NCI-H82 treated with DMSO at 0.1 percent for 48 hours (cell line): ENCODE results near the gene BLOC1S2.
"Not testable (repeated sequence)": the region's sequence is repeated elsewhere in the genome, so short reads cannot be mapped to it uniquely, and the experiment has no call there.

Source experiments
- DNase-seq: peaks from one replicate; lab custom pipeline; 2025; ENCODE audit not compliant: unreplicated experiment; lab: John Stamatoyannopoulos, UW

Gene BLOC1S2

DNA sequence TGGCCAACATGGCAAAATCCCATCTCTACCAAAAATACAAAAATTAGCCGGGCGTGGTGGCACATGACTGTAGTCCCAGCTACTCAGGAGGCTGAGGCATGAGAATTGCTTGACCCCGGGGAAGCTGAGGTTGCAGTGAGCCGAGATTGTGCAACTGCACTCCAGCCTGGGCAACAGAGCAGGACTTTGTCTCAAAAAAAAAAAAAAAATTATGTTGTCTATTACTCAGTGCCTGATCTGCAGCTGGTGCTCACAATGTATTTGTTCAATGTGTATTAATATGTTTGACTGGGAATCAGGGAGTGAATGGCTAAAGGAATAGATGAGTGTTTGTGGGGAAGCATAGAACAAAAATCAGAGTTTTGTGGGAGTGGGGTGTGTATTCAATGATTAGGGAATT is 5.8 kb upstream of the BLOC1S2 start:
- DNase-seq, result not testable (repeated sequence)

GRCh38 chr10:100291356-100291755 is 4.9 kb upstream of the BLOC1S2 start:
- no peak for DNase-seq

DNA sequence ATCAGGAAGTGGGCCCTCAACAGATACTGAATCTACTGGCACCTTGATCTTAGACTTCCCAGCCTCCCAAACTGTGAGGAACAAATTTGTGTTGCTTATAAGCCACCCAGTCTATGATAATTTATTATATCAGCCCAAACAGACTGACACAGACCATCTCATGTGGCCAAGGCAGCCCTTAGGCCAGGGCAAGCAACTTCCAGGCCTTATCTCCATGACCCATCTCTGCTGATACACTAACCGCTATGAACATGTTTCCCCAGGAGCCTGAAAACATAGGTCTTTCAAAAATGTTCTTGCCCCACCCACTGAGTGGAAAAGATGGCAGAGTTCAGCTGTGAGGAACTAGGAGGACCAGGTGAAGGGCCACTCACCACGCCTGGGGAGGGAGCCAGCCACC is 3.2 kb upstream of the BLOC1S2 start:
- no peak for DNase-seq

- no peak for DNase-seq
These were observed 1.7 kb upstream of the BLOC1S2 start for GRCh38 chr10:100288196-100288595.

- DNase-seq, result no peak
These were observed 1.3 kb upstream of the BLOC1S2 start for GRCh38 chr10:100287756-100288155.

GRCh38 chr10:100285326-100285725 is 1.2 kb downstream of the BLOC1S2 start:
- DNase-seq, result not testable (repeated sequence)

DNA sequence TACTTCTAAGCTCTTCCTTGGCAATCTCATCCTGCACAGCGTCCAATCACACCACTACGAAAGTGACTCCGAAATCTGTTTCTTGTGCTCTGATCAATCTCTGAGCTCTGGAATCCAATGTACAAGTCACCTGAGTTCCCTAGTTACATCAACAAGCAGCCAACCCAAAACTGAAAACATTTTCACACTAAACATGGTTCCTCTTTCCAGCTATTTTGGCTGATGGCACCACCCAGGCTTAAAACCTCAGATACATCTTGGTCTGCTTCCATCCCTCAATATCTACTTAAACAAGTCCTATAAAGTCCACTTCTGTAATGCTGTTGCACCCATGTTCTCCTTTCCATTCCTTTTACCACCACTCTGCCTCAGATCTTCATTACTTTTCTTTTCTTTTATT is 3.6 kb downstream of the BLOC1S2 start:
- no peak for DNase-seq

- not testable (repeated sequence) for DNase-seq
These were observed 9.5 kb downstream of the BLOC1S2 start for GRCh38 chr10:100276971-100277370.

- DNase-seq, result peak; percentile 58
These were observed 19.0 kb downstream of the BLOC1S2 start, which contains the start of gene CWF19L1 for GRCh38 chr10:100267239-100268104. TSS of gene CWF19L1 (minus strand) at chr10:100267638. CDS start at chr10:100267593, 45 bp downstream.

DNA sequence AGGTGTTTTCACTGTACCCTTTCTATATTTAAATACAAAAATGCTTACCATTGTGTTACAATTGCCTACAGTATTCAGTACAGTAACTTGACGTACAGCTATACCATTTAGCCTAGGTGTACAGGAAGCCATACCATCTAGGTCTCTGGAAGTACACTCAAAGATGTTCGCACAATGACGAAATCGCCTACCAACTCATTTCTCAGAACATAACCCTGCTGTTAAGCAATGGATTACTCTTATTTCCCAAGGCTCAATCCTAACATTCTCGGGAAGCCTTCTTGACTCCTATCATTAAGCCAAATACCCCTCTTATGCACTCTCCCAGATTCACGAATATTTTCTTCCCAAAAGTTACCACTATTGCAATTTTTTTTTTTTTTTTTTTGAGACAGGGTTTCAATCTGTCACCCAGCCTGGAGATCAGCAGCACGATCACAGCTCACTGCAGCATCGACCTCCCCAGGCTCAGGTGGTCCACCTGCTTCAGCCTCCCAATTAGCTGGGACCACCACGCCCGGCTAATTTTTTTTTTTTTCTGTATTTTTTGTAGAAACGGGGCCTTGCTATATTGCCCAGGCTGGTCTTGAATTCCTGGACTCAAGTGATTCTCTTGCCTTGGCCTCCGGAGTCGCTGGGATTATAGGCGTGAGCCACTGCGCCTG is 20.5 kb downstream of the BLOC1S2 start:
- no peak for DNase-seq

DNA sequence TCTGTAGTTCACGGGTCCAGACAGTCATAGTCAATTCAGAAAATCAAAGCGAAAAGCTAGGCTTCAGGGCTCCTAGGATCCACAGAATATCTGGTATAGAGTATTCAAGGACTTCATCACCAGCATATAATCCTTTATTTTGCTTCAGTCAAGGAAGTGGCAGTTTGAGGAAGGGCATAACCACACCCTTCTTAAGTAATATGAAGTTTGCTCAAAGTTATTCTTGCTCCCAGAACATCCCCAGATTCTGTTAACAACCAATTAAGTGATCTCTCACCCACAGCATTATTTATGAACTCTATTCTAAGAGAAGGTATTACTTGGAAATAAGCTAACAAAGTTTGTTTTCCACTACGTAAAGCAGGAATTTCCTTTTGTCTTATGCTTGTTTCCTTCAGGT is 32.3 kb downstream of the BLOC1S2 start:
- no peak for DNase-seq

DNA sequence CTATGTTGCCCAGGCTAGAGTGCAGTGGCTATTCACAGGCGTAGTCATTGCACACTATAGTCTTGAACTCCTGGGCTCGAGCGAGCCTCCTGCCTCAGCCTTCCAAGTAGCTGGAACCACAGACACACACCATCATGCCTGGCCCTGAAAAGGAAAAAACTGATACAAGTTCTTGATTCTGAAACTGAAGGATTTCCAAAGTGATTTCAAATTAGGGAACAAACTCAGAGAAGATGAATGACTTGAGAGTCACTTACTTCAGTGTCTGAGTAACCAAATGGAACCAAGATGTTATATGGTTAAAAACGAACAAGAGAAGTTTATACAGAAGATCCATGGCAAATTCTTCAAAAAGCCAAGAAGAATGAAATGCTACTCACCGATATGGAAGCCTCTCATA is 33.4 kb downstream of the BLOC1S2 start:
- DNase-seq, result no peak

GRCh38 chr10:100248820-100249219 is 37.7 kb downstream of the BLOC1S2 start:
- no peak for DNase-seq

DNA sequence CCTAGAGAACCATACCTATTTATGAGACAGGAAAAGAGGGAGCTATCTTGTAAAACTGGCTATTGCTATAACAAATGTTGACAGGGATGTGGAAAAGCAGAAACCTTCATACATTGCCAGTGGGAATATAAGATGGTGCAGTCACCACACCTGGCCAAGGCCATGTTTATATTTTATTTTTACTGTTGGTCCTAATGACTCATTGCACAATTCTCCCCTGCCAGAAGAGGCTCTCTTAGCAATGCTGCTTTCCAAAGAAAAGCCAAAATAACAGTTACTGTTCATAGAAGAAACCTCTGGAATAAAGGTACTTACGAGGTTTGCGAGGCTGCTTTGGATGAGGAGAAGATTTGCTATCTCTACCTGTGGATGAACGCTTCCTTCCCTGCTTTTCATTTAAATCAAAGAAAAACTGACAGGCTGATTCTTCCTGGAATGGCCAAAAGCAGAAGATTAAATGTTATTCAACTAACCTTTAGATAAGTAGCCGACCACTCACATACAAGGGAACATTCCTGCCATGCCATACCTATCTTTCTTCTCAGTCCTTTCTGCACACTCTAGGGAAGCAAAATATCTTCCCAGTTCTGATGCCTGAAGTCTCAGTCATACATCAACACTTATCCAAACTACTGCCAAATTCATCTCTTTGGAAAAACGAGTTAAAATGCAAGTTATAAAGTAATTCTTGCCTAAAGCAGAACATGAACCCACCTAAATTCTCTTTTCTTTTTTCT is 40.8 kb downstream of the BLOC1S2 start:
- no peak for DNase-seq

- no peak for DNase-seq
These were observed 46.6 kb downstream of the BLOC1S2 start for GRCh38 chr10:100239851-100240250.

DNA sequence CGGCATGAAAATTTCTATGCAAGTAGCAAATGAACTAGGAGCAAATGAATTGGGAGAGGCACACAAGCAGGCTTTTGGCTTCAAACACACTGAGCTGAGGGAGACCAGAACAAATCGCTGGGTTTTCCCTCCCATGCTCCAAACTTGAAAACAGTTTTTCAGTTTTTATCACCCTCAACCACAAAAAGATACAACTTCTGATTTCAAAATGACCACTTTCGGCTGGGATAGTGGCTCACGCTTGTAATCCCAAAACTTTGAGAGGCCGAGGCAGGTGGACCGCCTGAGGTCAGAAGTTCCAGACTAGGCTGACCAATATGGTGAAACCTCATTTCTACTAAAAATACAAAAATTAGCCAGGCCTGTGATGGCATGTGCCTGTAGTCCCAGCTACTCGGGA is 48.1 kb downstream of the BLOC1S2 start:
- DNase-seq, result no peak

GRCh38 chr10:100232101-100232500 is 54.4 kb downstream of the BLOC1S2 start:
- DNase-seq, result no peak

DNA sequence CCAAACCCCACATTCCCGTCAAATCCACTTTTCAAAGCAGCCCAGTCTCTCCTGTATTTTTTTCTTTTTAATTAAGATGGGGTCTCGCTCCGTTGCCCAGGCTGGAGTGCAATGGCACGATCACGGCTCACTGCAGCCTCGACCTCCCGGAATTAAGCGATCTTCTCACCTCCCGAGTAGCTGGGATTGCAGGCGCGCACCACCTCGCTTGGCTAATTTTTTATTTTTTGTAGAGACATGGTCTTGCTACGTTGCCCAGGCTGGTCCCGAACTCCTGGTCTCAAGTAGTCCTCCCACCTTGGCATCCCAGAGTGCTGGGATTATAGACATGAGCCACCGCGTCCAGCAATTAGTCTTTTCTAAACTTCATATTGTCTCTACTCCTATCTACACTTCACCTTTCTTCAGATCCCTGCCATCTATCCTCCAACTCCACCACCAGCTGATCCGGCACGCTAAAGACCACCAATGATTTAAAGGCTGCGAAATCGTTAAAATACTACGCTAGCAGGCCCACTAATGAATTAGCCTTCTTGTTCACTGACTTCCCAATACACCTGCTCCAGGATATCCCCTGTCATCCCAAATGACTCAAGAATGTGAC is 56.6 kb downstream of the BLOC1S2 start:
- no peak for DNase-seq

GRCh38 chr10:100223879-100224278 is 62.6 kb downstream of the BLOC1S2 start:
- DNase-seq, result no peak
